Measurements from ENCODE around the gene MGLL.

MGLL gene

DNA sequence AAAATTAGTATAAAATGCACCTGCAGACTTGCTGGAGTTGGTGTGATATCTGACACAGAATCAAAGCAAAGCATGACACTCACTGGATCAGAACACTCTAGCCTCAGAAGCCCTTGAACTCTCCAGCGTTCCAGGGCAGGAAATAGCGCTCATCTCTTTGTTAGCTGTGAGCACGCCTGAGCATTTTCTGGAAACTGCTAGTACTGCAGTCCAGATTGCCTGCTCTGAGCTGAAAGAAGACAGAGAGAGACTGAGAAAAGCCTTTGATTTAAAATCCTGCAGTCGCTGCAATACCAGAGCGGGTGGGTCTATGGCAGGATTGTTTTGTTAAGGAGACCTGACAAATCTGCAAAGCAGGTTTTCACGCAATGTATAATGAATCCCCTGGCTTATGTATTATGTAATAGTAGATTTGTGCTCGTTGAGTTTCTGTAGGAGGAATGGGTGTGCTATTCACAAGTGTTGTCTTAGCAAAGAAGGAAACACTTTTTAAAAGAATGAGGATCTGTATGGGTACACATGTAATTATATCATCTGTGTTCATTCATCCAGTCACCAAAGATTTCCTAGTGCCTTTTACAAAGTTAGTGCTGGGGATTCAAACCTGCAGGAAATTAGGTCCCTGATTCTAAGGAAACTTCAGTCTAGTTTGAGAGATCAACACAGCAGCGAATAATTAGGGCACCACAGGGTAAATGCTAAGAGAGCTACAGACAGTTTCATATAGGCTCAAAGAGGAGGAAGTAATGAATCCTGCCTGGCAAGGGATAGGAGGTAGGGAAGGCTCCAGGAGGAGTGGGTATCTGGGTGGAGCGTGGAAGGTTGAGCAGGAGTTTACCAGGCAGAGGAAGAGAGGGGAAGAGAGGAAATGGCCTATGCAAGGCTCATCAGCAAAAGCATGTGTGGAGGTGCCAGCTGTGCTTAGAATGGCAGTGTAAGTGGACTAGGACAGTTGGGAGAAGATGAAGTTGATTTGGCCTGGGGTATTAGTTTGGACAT is 26.1 kb upstream of the MGLL start:
- Histone ChIP-seq H2AFZ (ENCODE audit: low read depth, low read length, severe bottlenecking) (no peak overlapping the region), H3K27ac (ENCODE audit: low read depth, low read length) (no peak overlapping the region), H3K9me3 (ENCODE audit: insufficient read depth, low read length) (no peaks in the 10 kb centered on the region), H3K36me3 (ENCODE audit: low read length) (no peaks in the 10 kb centered on the region), H3K4me2 (ENCODE audit: low read depth, low read length, poor library complexity, severe bottlenecking) (no peak overlapping the region), H3K27me3 (ENCODE audit: low read length) (no peaks in the 10 kb centered on the region), H3F3A (ENCODE audit: insufficient read depth) (peaks cover 16% of the 10 kb centered on the region), H4K20me1 (ENCODE audit: low read depth, low read length) (no peaks in the 10 kb centered on the region), H3K4me3 (ENCODE audit: insufficient read depth, low read length, poor library complexity, severe bottlenecking) (no peak overlapping the region), H3K79me2 (ENCODE audit: insufficient read depth, low read length) (no peaks in the 10 kb centered on the region), H3K9me2 (replicated peaks; ENCODE audit: insufficient read depth, low read length) (no peaks in the 10 kb centered on the region), H3K9ac (ENCODE audit: low read length) (no peak overlapping the region)
- no peak for TF ChIP-seq EZH2phosphoT487 (conservative IDR thresholded peaks at IDR 0.05; ENCODE audit: low read length)
- no peak for TF ChIP-seq CTCF (IDR thresholded peaks at IDR 0.05; ENCODE audit: insufficient read depth, low read length, poor library complexity, severe bottlenecking)

- H3K36me3 ChIP-seq (ENCODE audit: low read length), result no peaks in the 10 kb centered on the region
- peaks cover 28% of the 10 kb centered on the region for H3F3A ChIP-seq (ENCODE audit: insufficient read depth)
- H3K4me2 ChIP-seq (ENCODE audit: low read depth, low read length, poor library complexity, severe bottlenecking), result no peak overlapping the region
- no peaks in the 10 kb centered on the region for H4K20me1 ChIP-seq (ENCODE audit: low read depth, low read length)
- no peak overlapping the region for H3K27ac ChIP-seq (ENCODE audit: low read depth, low read length)
- H3K9me2 ChIP-seq (replicated peaks; ENCODE audit: insufficient read depth, low read length), result no peaks in the 10 kb centered on the region
- H3K4me3 ChIP-seq (ENCODE audit: insufficient read depth, low read length, poor library complexity, severe bottlenecking), result no peak overlapping the region
- H3K27me3 ChIP-seq (ENCODE audit: low read length), result no peaks in the 10 kb centered on the region
- TF ChIP-seq CTCF (IDR thresholded peaks at IDR 0.05; ENCODE audit: insufficient read depth, low read length, poor library complexity, severe bottlenecking) (no peak), EZH2phosphoT487 (conservative IDR thresholded peaks at IDR 0.05; ENCODE audit: low read length) (no peak)
- no peaks in the 10 kb centered on the region for H3K9me3 ChIP-seq (ENCODE audit: insufficient read depth, low read length)
- H3K79me2 ChIP-seq (ENCODE audit: insufficient read depth, low read length), result no peaks in the 10 kb centered on the region
- H2AFZ ChIP-seq (ENCODE audit: low read depth, low read length, severe bottlenecking), result no peak overlapping the region
- no peak overlapping the region for H3K9ac ChIP-seq (ENCODE audit: low read length)
These were observed 25.0 kb upstream of the MGLL start for GRCh38 chr3:127847236-127847720.

DNA sequence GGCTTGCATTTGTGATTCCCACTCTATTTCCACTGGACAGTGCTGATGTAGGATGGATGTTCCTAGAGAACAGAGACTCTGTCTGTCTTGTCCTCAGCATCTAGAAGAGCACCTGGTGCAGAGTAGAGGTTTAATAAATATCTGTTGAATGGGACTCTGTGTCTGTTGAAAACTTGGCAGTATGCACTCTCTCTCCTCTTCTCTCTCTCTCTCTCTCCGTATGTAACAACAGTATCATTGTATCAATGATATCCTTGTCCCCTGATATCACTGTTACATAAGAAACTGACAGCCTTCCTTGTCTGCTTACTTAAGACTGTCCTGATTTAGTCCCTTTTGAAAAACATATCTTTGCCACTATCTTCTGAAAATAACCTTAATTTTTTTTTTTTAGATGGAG is 24.3 kb upstream of the MGLL start:
- no peak overlapping the region for H3K9ac ChIP-seq (ENCODE audit: low read length)
- no peak overlapping the region for H3K4me2 ChIP-seq (ENCODE audit: low read depth, low read length, poor library complexity, severe bottlenecking)
- no peaks in the 10 kb centered on the region for H3K79me2 ChIP-seq (ENCODE audit: insufficient read depth, low read length)
- TF ChIP-seq EZH2phosphoT487 (conservative IDR thresholded peaks at IDR 0.05; ENCODE audit: low read length) (no peak), CTCF (IDR thresholded peaks at IDR 0.05; ENCODE audit: insufficient read depth, low read length, poor library complexity, severe bottlenecking) (no peak)
- peaks cover 34% of the 10 kb centered on the region for H3F3A ChIP-seq (ENCODE audit: insufficient read depth)
- H3K27ac ChIP-seq (ENCODE audit: low read depth, low read length), result no peak overlapping the region
- no peak overlapping the region for H2AFZ ChIP-seq (ENCODE audit: low read depth, low read length, severe bottlenecking)
- no peaks in the 10 kb centered on the region for H3K9me2 ChIP-seq (replicated peaks; ENCODE audit: insufficient read depth, low read length)
- no peaks in the 10 kb centered on the region for H3K36me3 ChIP-seq (ENCODE audit: low read length)
- H3K27me3 ChIP-seq (ENCODE audit: low read length), result no peaks in the 10 kb centered on the region
- H4K20me1 ChIP-seq (ENCODE audit: low read depth, low read length), result no peaks in the 10 kb centered on the region
- H3K9me3 ChIP-seq (ENCODE audit: insufficient read depth, low read length), result no peaks in the 10 kb centered on the region
- H3K4me3 ChIP-seq (ENCODE audit: insufficient read depth, low read length, poor library complexity, severe bottlenecking), result no peak overlapping the region
